Right lobe of liver (tissue), 6 donors: ENCODE data around the gene PTH1R. TPM values are rescaled to one million over a fixed set of nuclear protein-coding genes. Genes with fewer than 3 reads are reported as not detected.
"Not testable (repeated sequence)": the region's sequence is repeated elsewhere in the genome, so short reads cannot be mapped to it uniquely, and the experiment has no call there.

Source experiments
- ATAC-seq, 4 donors: fragments of 200-7000 bp; cut with Tn5 transposase; one replicate each; pipeline ENCODE4 v1.9.1; 2020; ENCODE audit warnings: mild to moderate bottlenecking in 4 of 4, moderate library complexity in 4 of 4
- DNase-seq, 3 donors: peaks; one replicate each; pipeline ENCODE4 v3.0.0-alpha.2; 2020
- H3K27ac ChIP-seq, 3 donors: fragments of 200-600 bp; one replicate each; pipeline ENCODE4 v1.8.0; 2022
- H3K27me3 ChIP-seq, 2 donors: fragments of 200-600 bp; one replicate each; pipeline ENCODE4 v1.8.0; 2022
- H3K36me3 ChIP-seq, 4 donors: fragments of 200-600 bp; sonication (generic) in 1 of 4; one replicate each; pipeline versions ENCODE4 v1.5.1 to v1.8.0; 2017 to 2022; ENCODE audit warnings: control low read depth in 1 of 4
- H3K4me1 ChIP-seq, 4 donors: fragments of 200-600 bp; sonication (generic) in 1 of 4; one replicate each; pipeline versions ENCODE4 v1.5.1 to v1.8.0; 2017 to 2022; ENCODE audit warnings: control low read depth in 1 of 4
- H3K4me3 ChIP-seq, 3 donors: fragments of 200-600 bp; one replicate each; pipeline ENCODE4 v1.8.0; 2022
- H3K9me3 ChIP-seq, 4 donors: fragments of 200-600 bp; sonication (generic) in 1 of 4; one replicate each; pipeline versions ENCODE4 v1.5.1 to v1.8.0; 2017 to 2022; ENCODE audit warnings: control low read depth in 1 of 4
- POLR2A ChIP-seq: fragments of 450-650 bp; IDR thresholded peaks from one replicate; pipeline ENCODE4 v1.6.1; 2017; ENCODE audit warnings: antibody characterized with exemption, mild to moderate bottlenecking
- WGBS: methylation state at CpG from one replicate; pipeline ENCODE4 v1.1.6; 2018; ENCODE audit warnings: low coverage, low lambda C conversion rate; ENCODE audit not compliant: insufficient coverage; ENCODE audit errors: missing lambda C conversion rate; 5-methylcytosine and 5-hydroxymethylcytosine counted together
- intact Hi-C, 2 donors: fragments of 100-400 bp; cut with DNase I; formaldehyde crosslinking; loops; one replicate each; pipeline versions ENCODE4 v1.11.2 to v1.14.1; 2022
- total RNA-seq, 6 experiments: library from RNA; depleted of rRNA in 2 of 6; stranded (reverse); fragments of >200 nt in 2 of 6; fragmentation: NEBNext Ultra II Directional in 3 of 6; extraction: Animal tissue kit (Norgen Biotek cat#: 25700) in 3 of 6; gene quantifications; one replicate each; pipeline versions ENCODE4 v1.1.0 to v1.2.4, GENCODE V29; 2016 to 2023
- TF ChIP-seq, protein P1 (sequence below), 4 donors: fragments of 200-600 bp in 3 of 4; fragments of 450-650 bp in 1 of 4; IDR thresholded peaks; one replicate each; pipeline versions ENCODE4 v1.5.1 to v1.8.0; 2016 to 2022; ENCODE audit warnings: antibody characterized with exemption in 4 of 4, mild to moderate bottlenecking in 2 of 4
- donor health status: DM: no; HTN: yes; CAD: no.
- donor health status: DM: no; HTN: no; CAD: no.
- donor health status: DM: no; HTN: no; CAD: no.
- donor health status: DM: no; HTN: yes; CAD: no.
- donor health status: DM: no; HTN: yes; CAD: no.

Gene PTH1R
- total RNA-seq, 6 experiments from 2014 or later = 6.1 to 32.5 (median 16.0) TPM

DNA sequence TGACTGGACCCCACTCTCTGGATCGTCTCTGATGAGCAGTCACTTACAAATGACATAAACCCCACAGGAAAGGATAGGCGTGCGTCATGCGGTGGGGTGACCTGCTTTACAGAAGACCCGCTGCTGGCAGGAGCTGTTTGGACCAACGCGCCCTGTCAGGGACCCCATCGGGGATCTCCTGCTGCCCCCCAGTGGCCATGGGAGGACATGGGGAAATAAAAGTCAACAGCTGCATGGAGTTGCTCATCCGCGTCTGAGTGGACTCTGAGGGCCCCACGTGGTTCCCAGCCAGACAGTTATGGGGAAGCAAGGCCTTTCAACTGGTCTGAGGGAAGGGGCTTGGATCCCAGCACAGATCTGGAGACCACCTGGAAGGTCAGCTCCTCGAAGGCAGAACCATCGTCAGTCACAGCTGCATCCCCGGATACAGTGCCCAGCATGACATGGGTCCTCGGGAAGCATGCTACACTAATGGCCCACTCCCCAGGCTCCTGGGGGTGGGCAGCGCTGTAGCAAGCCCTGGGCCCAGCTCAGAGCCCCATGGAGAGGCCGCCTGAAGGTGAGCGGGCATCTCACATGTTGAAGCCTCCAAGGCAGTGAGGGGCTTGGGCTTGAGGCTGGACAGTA, 32.1 kb downstream of the PTH1R start:
- H3K4me1 ChIP-seq = peaks cover 0 to 29% (median 11%) of the 10 kb centered on the region in 4 donors
- H3K27me3 ChIP-seq = no peaks in the 10 kb centered on the region
- H3K27ac ChIP-seq = no peak overlapping the region
- H3K36me3 ChIP-seq = no peaks in the 10 kb centered on the region
- H3K4me3 ChIP-seq = no peak overlapping the region
- TF ChIP-seq, protein P1, sequence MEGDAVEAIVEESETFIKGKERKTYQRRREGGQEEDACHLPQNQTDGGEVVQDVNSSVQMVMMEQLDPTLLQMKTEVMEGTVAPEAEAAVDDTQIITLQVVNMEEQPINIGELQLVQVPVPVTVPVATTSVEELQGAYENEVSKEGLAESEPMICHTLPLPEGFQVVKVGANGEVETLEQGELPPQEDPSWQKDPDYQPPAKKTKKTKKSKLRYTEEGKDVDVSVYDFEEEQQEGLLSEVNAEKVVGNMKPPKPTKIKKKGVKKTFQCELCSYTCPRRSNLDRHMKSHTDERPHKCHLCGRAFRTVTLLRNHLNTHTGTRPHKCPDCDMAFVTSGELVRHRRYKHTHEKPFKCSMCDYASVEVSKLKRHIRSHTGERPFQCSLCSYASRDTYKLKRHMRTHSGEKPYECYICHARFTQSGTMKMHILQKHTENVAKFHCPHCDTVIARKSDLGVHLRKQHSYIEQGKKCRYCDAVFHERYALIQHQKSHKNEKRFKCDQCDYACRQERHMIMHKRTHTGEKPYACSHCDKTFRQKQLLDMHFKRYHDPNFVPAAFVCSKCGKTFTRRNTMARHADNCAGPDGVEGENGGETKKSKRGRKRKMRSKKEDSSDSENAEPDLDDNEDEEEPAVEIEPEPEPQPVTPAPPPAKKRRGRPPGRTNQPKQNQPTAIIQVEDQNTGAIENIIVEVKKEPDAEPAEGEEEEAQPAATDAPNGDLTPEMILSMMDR (IDR thresholded peaks at IDR 0.05) = peak; percentile 78 to 88 (median 84)
- no peak for TF ChIP-seq POLR2A
- H3K9me3 ChIP-seq = no peaks in the 10 kb centered on the region
- intact Hi-C loops = loop anchor here in 1 of 2 donors (10.0 kb wide), 1 partner anchor 55 kb away; no protein-coding TSS in a partner anchor
- WGBS = 0% methylated on average over 1 of the region's 18 CpGs
- DNase-seq = peak; percentile 81 to 82 (median 81)
- ATAC-seq = peak; percentile 78 to 83 (median 80)

DNA sequence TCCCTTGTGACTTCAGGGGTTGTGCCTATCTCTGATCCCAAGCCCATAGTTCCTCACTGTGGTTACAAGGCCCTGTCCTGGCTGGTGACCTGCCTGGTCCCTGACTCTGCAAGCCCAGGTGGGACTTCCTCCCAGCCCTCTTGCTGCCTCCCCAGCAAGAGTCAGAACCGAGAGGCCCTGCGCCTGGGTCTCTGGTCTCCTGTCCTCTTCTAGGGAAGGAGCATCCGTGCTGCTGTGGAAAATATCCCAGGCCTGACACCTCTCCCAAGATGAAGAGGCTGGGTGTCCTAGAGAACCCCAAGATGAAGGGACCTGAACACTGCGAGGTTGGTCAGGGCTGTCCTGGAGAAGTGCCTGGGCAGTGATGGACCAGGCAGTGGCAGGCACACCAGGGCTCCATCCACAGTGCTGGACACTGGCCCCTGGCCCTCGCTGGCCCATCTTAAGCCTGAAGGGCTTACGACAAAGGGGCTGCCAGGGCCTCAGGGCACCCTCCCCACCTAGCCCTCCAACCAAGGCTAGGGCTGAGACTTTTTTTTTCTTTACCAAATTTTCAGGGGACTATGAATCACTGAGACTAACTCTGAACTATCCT, 32.7 kb downstream of the PTH1R start:
- H3K27ac ChIP-seq = no peak overlapping the region
- DNase-seq (peak in 1 of 3 donors; percentile 49), ATAC-seq (no peak)
- no peaks in the 10 kb centered on the region for H3K36me3 ChIP-seq
- H3K4me1 ChIP-seq = peaks cover 0 to 29% (median 11%) of the 10 kb centered on the region in 4 donors
- intact Hi-C loops = no loop called here
- no peaks in the 10 kb centered on the region for H3K27me3 ChIP-seq
- no peak overlapping the region for H3K4me3 ChIP-seq
- 83% methylated on average over 1 of the region's 6 CpGs for WGBS
- TF ChIP-seq POLR2A = no peak
- TF ChIP-seq, protein P1 (IDR thresholded peaks at IDR 0.05) = no peak
- H3K9me3 ChIP-seq = no peaks in the 10 kb centered on the region

DNA sequence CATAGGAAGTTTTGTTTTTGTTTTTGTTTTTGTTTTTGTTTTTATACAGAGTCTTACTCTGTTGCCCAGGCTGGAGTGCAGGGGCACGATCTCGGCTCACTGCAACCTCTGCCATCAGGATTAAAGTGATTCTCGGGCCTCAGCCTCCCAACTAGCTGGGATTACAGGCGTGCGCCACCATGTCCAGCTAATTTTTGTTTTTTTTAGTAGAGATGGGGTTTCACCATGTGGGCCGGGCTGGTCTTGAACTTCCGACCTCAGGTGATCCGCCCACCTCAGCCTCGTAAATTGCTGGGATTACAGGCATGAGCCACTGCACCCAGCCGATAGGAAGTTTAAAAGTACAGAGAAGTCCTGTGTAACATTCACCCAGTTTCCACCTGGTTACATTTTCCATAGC, 33.4 kb downstream of the PTH1R start:
- not testable (repeated sequence) for ATAC-seq
- WGBS = 91% methylated on average over 4 of the region's 10 CpGs

DNA sequence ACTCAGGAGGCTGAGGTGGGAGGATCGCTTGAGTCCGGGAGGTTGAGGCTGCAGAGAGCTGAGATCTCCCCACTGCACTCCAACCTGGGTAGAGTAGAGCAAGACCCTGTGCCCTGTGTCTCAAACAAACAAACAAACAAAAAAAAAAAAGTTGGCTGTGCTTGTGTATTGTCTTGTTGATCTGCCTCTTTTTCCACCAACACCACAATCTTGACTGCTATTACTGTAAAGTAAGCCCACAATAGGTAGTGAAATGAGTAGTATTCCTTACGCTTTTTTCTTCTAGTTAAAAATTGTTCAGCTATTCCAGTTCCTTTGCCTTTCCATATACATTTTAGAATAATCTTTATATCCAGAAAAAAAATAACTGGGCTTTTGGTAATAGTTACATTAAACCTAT, 35.5 kb downstream of the PTH1R start:
- H3K36me3 ChIP-seq = peaks cover 0 to 4% (median 0%) of the 10 kb centered on the region in 4 donors
- WGBS = 94% methylated on average over 3 of the region's 3 CpGs
- no peak for TF ChIP-seq POLR2A
- TF ChIP-seq, protein P1 (IDR thresholded peaks at IDR 0.05) = no peak
- H3K9me3 ChIP-seq = no peaks in the 10 kb centered on the region
- H3K27me3 ChIP-seq = no peaks in the 10 kb centered on the region
- H3K4me1 ChIP-seq = peaks cover 0 to 25% (median 8%) of the 10 kb centered on the region in 4 donors
- ATAC-seq (no peak), DNase-seq (peak in 1 of 3 donors; percentile 13)
- no peak overlapping the region for H3K27ac ChIP-seq
- intact Hi-C loops = no loop called here
- no peak overlapping the region for H3K4me3 ChIP-seq

More for the DNA sequence above, 33.4 kb downstream of the PTH1R start:
- H3K4me1 ChIP-seq = peaks cover 0 to 29% (median 11%) of the 10 kb centered on the region in 4 donors
- H3K27ac ChIP-seq, H3K4me3 ChIP-seq, H3K36me3 ChIP-seq, intact Hi-C loops, H3K9me3 ChIP-seq, H3K27me3 ChIP-seq: not testable (repeated sequence)
- peak in 1 of 3 donors; percentile 13 for DNase-seq

DNA sequence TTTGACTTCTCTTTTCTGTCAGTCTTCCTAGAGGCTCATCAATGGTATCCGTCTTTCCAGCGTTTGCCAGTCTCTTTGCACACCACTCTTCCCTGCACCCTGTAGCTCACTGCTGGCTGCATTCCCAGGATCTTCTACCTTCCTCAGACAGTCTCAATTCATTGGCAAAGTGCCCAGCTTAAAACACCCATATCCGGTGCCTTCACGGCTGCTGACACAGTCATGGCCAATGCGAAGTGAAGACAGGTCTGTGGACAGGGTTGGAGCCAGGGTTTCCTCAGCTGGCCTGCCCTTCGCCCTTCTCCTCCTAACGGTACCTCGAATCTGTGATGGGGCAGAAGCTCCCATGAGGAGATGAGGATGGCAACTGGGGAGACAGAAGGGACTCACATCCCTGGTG, 36.1 kb downstream of the PTH1R start:
- ATAC-seq = peak; percentile 55 to 63 (median 61)
- DNase-seq = peak in 2 of 3 donors; percentile 40 to 56
- Histone ChIP-seq H3K36me3 (peaks cover 0 to 5% (median 2%) of the 10 kb centered on the region in 4 donors), H3K27ac (no peak overlapping the region), H3K9me3 (no peaks in the 10 kb centered on the region), H3K4me1 (peaks cover 0 to 20% (median 4%) of the 10 kb centered on the region in 4 donors), H3K27me3 (no peaks in the 10 kb centered on the region), H3K4me3 (no peak overlapping the region)
- TF ChIP-seq POLR2A = no peak
- TF ChIP-seq, protein P1 (IDR thresholded peaks at IDR 0.05) = no peak
- intact Hi-C loops = no loop called here
- WGBS = 15% methylated on average over 5 of the region's 8 CpGs
